Fibroblast of gingiva (primary cell): Measurements from ENCODE around the gene TASP1.
"Not testable (repeated sequence)": the region's sequence is repeated elsewhere in the genome, so short reads cannot be mapped to it uniquely, and the experiment has no call there.

Source experiments
- DNase-seq: peaks from one replicate; pipeline ENCODE4 v3.0.0-alpha.2; 2011; ENCODE audit warnings: low read depth

The TASP1 gene

GRCh38 chr20:13396022-13396421, 242.7 kb downstream of the TASP1 start:
- no peak for DNase-seq

GRCh38 chr20:13395232-13395631, 243.5 kb downstream of the TASP1 start:
- DNase-seq: no peak

GRCh38 chr20:13392391-13392790, 246.3 kb downstream of the TASP1 start:
- DNase-seq: no peak

GRCh38 chr20:13389115-13389514, 249.6 kb downstream of the TASP1 start:
- DNase-seq: no peak

- DNase-seq: no peak
Measured at GRCh38 chr20:13384132-13384531, 254.6 kb downstream of the TASP1 start.

GRCh38 chr20:13382786-13383185, 255.9 kb downstream of the TASP1 start:
- DNase-seq: no peak

GRCh38 chr20:13380497-13381229, 258.1 kb downstream of the TASP1 start:
- DNase-seq: not testable (repeated sequence)

GRCh38 chr20:13373400-13373799, 265.3 kb downstream of the TASP1 start:
- DNase-seq: no peak

GRCh38 chr20:13364278-13365170, 274.2 kb downstream of the TASP1 start:
- DNase-seq: no peak

GRCh38 chr20:13363473-13363872, 275.3 kb downstream of the TASP1 start:
- DNase-seq: no peak

- DNase-seq: not testable (repeated sequence)
Measured at GRCh38 chr20:13362165-13362564, 276.6 kb downstream of the TASP1 start.

- not testable (repeated sequence) for DNase-seq
Measured at GRCh38 chr20:13358936-13359335, 279.8 kb downstream of the TASP1 start.

- DNase-seq: not testable (repeated sequence)
Measured at GRCh38 chr20:13357782-13358181, 280.9 kb downstream of the TASP1 start.

- no peak for DNase-seq
Measured at GRCh38 chr20:13356591-13356990, 282.1 kb downstream of the TASP1 start.

- no peak for DNase-seq
Measured at GRCh38 chr20:13355941-13356486, 282.7 kb downstream of the TASP1 start.

GRCh38 chr20:13355411-13355810, 283.3 kb downstream of the TASP1 start:
- no peak for DNase-seq

GRCh38 chr20:13353261-13353945, 285.3 kb downstream of the TASP1 start:
- DNase-seq: no peak

- no peak for DNase-seq
Measured at GRCh38 chr20:13349235-13349604, 289.5 kb downstream of the TASP1 start.

- DNase-seq: peak; percentile 32
Measured at GRCh38 chr20:13348311-13349234, 290.2 kb downstream of the TASP1 start.

GRCh38 chr20:13344671-13345070, 294.1 kb downstream of the TASP1 start:
- no peak for DNase-seq
